ENCODE data around the gene P4HTM.

Gene P4HTM

DNA sequence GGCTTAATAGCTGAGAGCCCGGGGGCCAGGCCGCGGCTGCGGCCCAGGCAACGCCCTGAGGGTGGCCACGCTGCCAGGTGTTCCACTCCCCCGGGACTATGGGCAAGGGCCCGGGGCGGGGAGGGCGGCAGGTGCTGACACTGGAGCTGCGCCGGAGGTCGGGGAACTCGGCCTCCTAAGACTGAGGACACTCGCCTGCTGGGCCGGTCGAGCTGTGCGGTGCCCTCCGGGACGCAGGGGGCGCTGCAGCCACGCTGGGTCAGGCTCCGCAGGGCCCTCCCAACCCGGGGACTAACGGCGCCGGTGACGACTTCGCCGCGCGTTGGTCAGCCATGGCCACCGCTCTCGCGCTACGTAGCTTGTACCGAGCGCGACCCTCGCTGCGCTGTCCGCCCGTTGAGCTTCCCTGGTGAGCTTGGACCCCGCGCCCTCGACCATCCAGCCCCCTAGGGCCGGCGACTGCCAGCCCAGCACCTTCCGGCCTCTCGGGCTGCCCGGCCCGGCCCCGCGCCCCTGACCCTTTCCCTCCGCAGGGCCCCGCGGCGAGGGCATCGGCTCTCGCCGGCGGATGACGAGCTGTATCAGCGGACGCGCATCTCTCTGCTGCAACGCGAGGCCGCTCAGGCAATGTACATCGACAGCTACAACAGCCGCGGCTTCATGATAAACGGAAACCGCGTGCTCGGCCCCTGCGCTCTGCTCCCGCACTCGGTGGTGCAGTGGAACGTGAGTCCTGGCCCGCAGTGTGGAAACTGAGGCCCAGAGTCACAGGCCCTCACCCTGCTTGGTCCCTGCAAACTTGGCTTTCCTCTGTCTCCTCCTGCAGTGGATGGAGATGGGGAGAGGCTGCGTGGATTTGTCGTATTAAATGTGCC, 32.0 kb downstream of the P4HTM start, which contains the start of gene NDUFAF3 (continued):
- TF ChIP-seq, protein P1, sequence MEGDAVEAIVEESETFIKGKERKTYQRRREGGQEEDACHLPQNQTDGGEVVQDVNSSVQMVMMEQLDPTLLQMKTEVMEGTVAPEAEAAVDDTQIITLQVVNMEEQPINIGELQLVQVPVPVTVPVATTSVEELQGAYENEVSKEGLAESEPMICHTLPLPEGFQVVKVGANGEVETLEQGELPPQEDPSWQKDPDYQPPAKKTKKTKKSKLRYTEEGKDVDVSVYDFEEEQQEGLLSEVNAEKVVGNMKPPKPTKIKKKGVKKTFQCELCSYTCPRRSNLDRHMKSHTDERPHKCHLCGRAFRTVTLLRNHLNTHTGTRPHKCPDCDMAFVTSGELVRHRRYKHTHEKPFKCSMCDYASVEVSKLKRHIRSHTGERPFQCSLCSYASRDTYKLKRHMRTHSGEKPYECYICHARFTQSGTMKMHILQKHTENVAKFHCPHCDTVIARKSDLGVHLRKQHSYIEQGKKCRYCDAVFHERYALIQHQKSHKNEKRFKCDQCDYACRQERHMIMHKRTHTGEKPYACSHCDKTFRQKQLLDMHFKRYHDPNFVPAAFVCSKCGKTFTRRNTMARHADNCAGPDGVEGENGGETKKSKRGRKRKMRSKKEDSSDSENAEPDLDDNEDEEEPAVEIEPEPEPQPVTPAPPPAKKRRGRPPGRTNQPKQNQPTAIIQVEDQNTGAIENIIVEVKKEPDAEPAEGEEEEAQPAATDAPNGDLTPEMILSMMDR (tag by site-specific recombination; IDR thresholded peaks at IDR 0.05), result peak; percentile 99
- no peak for TF ChIP-seq ZNF658 (tag by site-specific recombination; IDR thresholded peaks at IDR 0.05)
- TF ChIP-seq, protein P2, sequence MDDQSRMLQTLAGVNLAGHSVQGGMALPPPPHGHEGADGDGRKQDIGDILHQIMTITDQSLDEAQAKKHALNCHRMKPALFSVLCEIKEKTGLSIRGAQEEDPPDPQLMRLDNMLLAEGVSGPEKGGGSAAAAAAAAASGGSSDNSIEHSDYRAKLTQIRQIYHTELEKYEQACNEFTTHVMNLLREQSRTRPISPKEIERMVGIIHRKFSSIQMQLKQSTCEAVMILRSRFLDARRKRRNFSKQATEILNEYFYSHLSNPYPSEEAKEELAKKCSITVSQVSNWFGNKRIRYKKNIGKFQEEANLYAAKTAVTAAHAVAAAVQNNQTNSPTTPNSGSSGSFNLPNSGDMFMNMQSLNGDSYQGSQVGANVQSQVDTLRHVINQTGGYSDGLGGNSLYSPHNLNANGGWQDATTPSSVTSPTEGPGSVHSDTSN (CRISPR knock-in tag; IDR thresholded peaks at IDR 0.05), result 0 out of 2 replicates have a peak, but pooled peaks have one; percentile 50
- TF ChIP-seq, protein P3, sequence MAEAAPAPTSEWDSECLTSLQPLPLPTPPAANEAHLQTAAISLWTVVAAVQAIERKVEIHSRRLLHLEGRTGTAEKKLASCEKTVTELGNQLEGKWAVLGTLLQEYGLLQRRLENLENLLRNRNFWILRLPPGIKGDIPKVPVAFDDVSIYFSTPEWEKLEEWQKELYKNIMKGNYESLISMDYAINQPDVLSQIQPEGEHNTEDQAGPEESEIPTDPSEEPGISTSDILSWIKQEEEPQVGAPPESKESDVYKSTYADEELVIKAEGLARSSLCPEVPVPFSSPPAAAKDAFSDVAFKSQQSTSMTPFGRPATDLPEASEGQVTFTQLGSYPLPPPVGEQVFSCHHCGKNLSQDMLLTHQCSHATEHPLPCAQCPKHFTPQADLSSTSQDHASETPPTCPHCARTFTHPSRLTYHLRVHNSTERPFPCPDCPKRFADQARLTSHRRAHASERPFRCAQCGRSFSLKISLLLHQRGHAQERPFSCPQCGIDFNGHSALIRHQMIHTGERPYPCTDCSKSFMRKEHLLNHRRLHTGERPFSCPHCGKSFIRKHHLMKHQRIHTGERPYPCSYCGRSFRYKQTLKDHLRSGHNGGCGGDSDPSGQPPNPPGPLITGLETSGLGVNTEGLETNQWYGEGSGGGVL (tag by site-specific recombination; IDR thresholded peaks at IDR 0.05), result peak; percentile 71
- peak; percentile 46; the same call in 1 of the 2 replicates for TF ChIP-seq MZF1 (tag by site-specific recombination; IDR thresholded peaks at IDR 0.05; ENCODE audit: borderline replicate concordance)
- peak; percentile 70 for TF ChIP-seq IKZF3 (tag by site-specific recombination; IDR thresholded peaks at IDR 0.05)
- no peak for TF ChIP-seq ZNF416 (tag by site-specific recombination; IDR thresholded peaks at IDR 0.05)
- TF ChIP-seq ZNF610 (tag by site-specific recombination; IDR thresholded peaks at IDR 0.05; ENCODE audit: borderline replicate concordance), result peak; percentile 75; the same call in 1 of the 2 replicates
- TF ChIP-seq ZNF112 (tag by site-specific recombination; IDR thresholded peaks at IDR 0.05), result no peak
- TF ChIP-seq, protein P4, sequence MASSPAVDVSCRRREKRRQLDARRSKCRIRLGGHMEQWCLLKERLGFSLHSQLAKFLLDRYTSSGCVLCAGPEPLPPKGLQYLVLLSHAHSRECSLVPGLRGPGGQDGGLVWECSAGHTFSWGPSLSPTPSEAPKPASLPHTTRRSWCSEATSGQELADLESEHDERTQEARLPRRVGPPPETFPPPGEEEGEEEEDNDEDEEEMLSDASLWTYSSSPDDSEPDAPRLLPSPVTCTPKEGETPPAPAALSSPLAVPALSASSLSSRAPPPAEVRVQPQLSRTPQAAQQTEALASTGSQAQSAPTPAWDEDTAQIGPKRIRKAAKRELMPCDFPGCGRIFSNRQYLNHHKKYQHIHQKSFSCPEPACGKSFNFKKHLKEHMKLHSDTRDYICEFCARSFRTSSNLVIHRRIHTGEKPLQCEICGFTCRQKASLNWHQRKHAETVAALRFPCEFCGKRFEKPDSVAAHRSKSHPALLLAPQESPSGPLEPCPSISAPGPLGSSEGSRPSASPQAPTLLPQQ (tag by site-specific recombination; IDR thresholded peaks at IDR 0.05), result peak; percentile 86
- TF ChIP-seq, protein P5, sequence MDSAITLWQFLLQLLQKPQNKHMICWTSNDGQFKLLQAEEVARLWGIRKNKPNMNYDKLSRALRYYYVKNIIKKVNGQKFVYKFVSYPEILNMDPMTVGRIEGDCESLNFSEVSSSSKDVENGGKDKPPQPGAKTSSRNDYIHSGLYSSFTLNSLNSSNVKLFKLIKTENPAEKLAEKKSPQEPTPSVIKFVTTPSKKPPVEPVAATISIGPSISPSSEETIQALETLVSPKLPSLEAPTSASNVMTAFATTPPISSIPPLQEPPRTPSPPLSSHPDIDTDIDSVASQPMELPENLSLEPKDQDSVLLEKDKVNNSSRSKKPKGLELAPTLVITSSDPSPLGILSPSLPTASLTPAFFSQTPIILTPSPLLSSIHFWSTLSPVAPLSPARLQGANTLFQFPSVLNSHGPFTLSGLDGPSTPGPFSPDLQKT (IDR thresholded peaks at IDR 0.05; ENCODE audit: borderline replicate concordance, low read depth, low read length), result no peak
- no peak for TF ChIP-seq ZNF670 (tag by site-specific recombination; IDR thresholded peaks at IDR 0.05; ENCODE audit: low read depth)
- TF ChIP-seq ZSCAN30 (tag by site-specific recombination; IDR thresholded peaks at IDR 0.05), result peak; percentile 89
- TF ChIP-seq ZNF391 (tag by site-specific recombination; IDR thresholded peaks at IDR 0.05; ENCODE audit: borderline replicate concordance, low read depth), result 0 out of 2 replicates have a peak, but pooled peaks have one; percentile 45
- TF ChIP-seq ZNF624 (tag by site-specific recombination; IDR thresholded peaks at IDR 0.05), result no peak
- peak; percentile 60; the same call in 1 of the 2 replicates for TF ChIP-seq ZNF473 (tag by site-specific recombination; IDR thresholded peaks at IDR 0.05)
- TF ChIP-seq ZNF830 (tag by site-specific recombination; IDR thresholded peaks at IDR 0.05; ENCODE audit: low read depth), result no peak
- peak; percentile 65 for TF ChIP-seq KLF1 (tag by site-specific recombination; IDR thresholded peaks at IDR 0.05)
- TF ChIP-seq ZBTB8A (tag by site-specific recombination; IDR thresholded peaks at IDR 0.05), result peak; percentile 76
- TF ChIP-seq ZNF335 (tag by site-specific recombination; conservative IDR thresholded peaks at IDR 0.05), result peak; percentile 84
- TF ChIP-seq ZNF76 (tag by site-specific recombination; IDR thresholded peaks at IDR 0.05; ENCODE audit: borderline replicate concordance, low read depth), result peak; percentile 66; the same call in 1 of the 2 replicates
- peak; percentile 83 for TF ChIP-seq ZNF324 (tag by site-specific recombination; IDR thresholded peaks at IDR 0.05)
- peak; percentile 78 for TF ChIP-seq SP3 (tag by site-specific recombination; IDR thresholded peaks at IDR 0.05)
- TF ChIP-seq BCL11A (tag by site-specific recombination; IDR thresholded peaks at IDR 0.05; ENCODE audit: low read depth), result peak; percentile 84
- TF ChIP-seq ZNF791 (tag by site-specific recombination; IDR thresholded peaks at IDR 0.05), result no peak
- TF ChIP-seq ZNF114 (tag by site-specific recombination; IDR thresholded peaks at IDR 0.05), result no peak
- TF ChIP-seq, protein P6, sequence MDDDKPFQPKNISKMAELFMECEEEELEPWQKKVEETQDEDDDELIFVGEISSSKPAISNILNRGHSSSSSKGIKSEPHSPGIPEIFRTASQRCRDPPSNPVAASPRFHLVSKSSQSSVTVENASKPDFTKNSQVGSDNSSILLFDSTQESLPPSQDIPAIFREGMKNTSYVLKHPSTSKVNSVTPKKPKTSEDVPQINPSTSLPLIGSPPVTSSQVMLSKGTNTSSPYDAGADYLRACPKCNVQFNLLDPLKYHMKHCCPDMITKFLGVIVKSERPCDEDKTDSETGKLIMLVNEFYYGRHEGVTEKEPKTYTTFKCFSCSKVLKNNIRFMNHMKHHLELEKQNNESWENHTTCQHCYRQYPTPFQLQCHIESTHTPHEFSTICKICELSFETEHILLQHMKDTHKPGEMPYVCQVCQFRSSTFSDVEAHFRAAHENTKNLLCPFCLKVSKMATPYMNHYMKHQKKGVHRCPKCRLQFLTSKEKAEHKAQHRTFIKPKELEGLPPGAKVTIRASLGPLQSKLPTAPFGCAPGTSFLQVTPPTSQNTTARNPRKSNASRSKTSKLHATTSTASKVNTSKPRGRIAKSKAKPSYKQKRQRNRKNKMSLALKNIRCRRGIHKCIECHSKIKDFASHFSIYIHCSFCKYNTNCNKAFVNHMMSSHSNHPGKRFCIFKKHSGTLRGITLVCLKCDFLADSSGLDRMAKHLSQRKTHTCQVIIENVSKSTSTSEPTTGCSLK (tag by site-specific recombination; IDR thresholded peaks at IDR 0.05), result no peak

Measured in HEK293 (cell line).